ENCODE data around the gene ELP4.

Gene ELP4

GRCh38 chr11:31640611-31641010 is 131.0 kb downstream of the ELP4 start:
- Histone ChIP-seq H4K20me1 (ENCODE audit: insufficient read depth) (no peaks in the 10 kb centered on the region), H3K4me2 (no peak overlapping the region), H3K4me3 (IDR thresholded peaks at IDR 0.05; ENCODE audit: insufficient read depth, low read depth, low read length) (no peak overlapping the region), H3K36me3 (ENCODE audit: insufficient read depth) (no peaks in the 10 kb centered on the region), H3K9ac (no peak overlapping the region), H3K27me3 (ENCODE audit: insufficient read depth, low read depth) (no peaks in the 10 kb centered on the region), H3K79me2 (ENCODE audit: insufficient read depth, low read depth) (no peaks in the 10 kb centered on the region), H3K4me1 (ENCODE audit: low read depth, poor library complexity, severe bottlenecking) (no peaks in the 10 kb centered on the region), H2AFZ (ENCODE audit: low read depth) (no peak overlapping the region), H3K27ac (no peak overlapping the region)
- no peak for TF ChIP-seq CTCF (conservative IDR thresholded peaks at IDR 0.05; ENCODE audit: low read depth, low read length)

GRCh38 chr11:31641477-31642062 is 132.0 kb downstream of the ELP4 start:
- no peak overlapping the region for H3K4me2 ChIP-seq
- H2AFZ ChIP-seq (ENCODE audit: low read depth), result no peak overlapping the region
- no peaks in the 10 kb centered on the region for H3K36me3 ChIP-seq (ENCODE audit: insufficient read depth)
- no peak overlapping the region for H3K9ac ChIP-seq
- H3K79me2 ChIP-seq (ENCODE audit: insufficient read depth, low read depth), result no peaks in the 10 kb centered on the region
- H3K4me1 ChIP-seq (ENCODE audit: low read depth, poor library complexity, severe bottlenecking), result no peaks in the 10 kb centered on the region
- peak; percentile 76 for TF ChIP-seq CTCF (conservative IDR thresholded peaks at IDR 0.05; ENCODE audit: low read depth, low read length)
- H3K27ac ChIP-seq, result no peak overlapping the region
- H3K4me3 ChIP-seq (IDR thresholded peaks at IDR 0.05; ENCODE audit: insufficient read depth, low read depth, low read length), result no peak overlapping the region
- no peaks in the 10 kb centered on the region for H4K20me1 ChIP-seq (ENCODE audit: insufficient read depth)
- no peaks in the 10 kb centered on the region for H3K27me3 ChIP-seq (ENCODE audit: insufficient read depth, low read depth)

GRCh38 chr11:31643857-31644256 is 134.3 kb downstream of the ELP4 start:
- Histone ChIP-seq H3K27me3 (ENCODE audit: insufficient read depth, low read depth) (no peaks in the 10 kb centered on the region), H3K4me2 (no peak overlapping the region), H4K20me1 (ENCODE audit: insufficient read depth) (no peaks in the 10 kb centered on the region), H3K4me1 (ENCODE audit: low read depth, poor library complexity, severe bottlenecking) (no peaks in the 10 kb centered on the region), H3K27ac (no peak overlapping the region), H3K79me2 (ENCODE audit: insufficient read depth, low read depth) (no peaks in the 10 kb centered on the region), H3K4me3 (IDR thresholded peaks at IDR 0.05; ENCODE audit: insufficient read depth, low read depth, low read length) (no peak overlapping the region), H2AFZ (ENCODE audit: low read depth) (no peak overlapping the region), H3K9ac (no peak overlapping the region), H3K36me3 (ENCODE audit: insufficient read depth) (no peaks in the 10 kb centered on the region)
- no peak for TF ChIP-seq CTCF (conservative IDR thresholded peaks at IDR 0.05; ENCODE audit: low read depth, low read length)

- no peak overlapping the region for H3K4me3 ChIP-seq (IDR thresholded peaks at IDR 0.05; ENCODE audit: insufficient read depth, low read depth, low read length)
- TF ChIP-seq CTCF (conservative IDR thresholded peaks at IDR 0.05; ENCODE audit: low read depth, low read length), result no peak
Measured at GRCh38 chr11:31645747-31646146, 136.2 kb downstream of the ELP4 start.

More at GRCh38 chr11:31645747-31646146, 136.2 kb downstream of the ELP4 start:
- H3K9ac ChIP-seq, result no peak overlapping the region
- H2AFZ ChIP-seq (ENCODE audit: low read depth), result no peak overlapping the region
- no peaks in the 10 kb centered on the region for H3K27me3 ChIP-seq (ENCODE audit: insufficient read depth, low read depth)
- no peaks in the 10 kb centered on the region for H3K79me2 ChIP-seq (ENCODE audit: insufficient read depth, low read depth)
- no peak overlapping the region for H3K27ac ChIP-seq
- no peaks in the 10 kb centered on the region for H3K36me3 ChIP-seq (ENCODE audit: insufficient read depth)
- H3K4me2 ChIP-seq, result no peak overlapping the region
- no peaks in the 10 kb centered on the region for H3K4me1 ChIP-seq (ENCODE audit: low read depth, poor library complexity, severe bottlenecking)
- H4K20me1 ChIP-seq (ENCODE audit: insufficient read depth), result no peaks in the 10 kb centered on the region

Data from KMS-11 (cell line).